Stimulated activated CD4-positive, alpha-beta T cell treated with anti-CD3 and anti-CD28 coated beads, Interleukin-2, amount 100 ng/mL, for 48 hours (primary cell): ENCODE measurements around the gene ZBTB7C.

ENCODE experiments used
- DNase-seq, 2 donors: peaks; one replicate each; pipeline ENCODE4 v3.0.0-alpha.2; 2020

The ZBTB7C gene

GRCh38 chr18:48074929-48075706 is 334.1 kb downstream of the ZBTB7C start:
- DNase-seq: no peak

GRCh38 chr18:48073211-48073930 is 335.8 kb downstream of the ZBTB7C start:
- DNase-seq: no peak

- no peak for DNase-seq
Observed at GRCh38 chr18:48072428-48073204, 336.6 kb downstream of the ZBTB7C start.

GRCh38 chr18:48068916-48069445 is 340.2 kb downstream of the ZBTB7C start:
- no peak for DNase-seq

- no peak for DNase-seq
Observed at GRCh38 chr18:48066225-48066652, 342.9 kb downstream of the ZBTB7C start.

GRCh38 chr18:48065601-48065995 is 343.6 kb downstream of the ZBTB7C start:
- no peak for DNase-seq

- DNase-seq: no peak
Observed at GRCh38 chr18:48064978-48065600, 344.1 kb downstream of the ZBTB7C start.

- no peak for DNase-seq
Observed at GRCh38 chr18:48061781-48062570, 347.2 kb downstream of the ZBTB7C start.

- no peak for DNase-seq
Observed at GRCh38 chr18:48060970-48061369, 348.2 kb downstream of the ZBTB7C start.

- no peak for DNase-seq
Observed at GRCh38 chr18:48060346-48060745, 348.8 kb downstream of the ZBTB7C start.

- DNase-seq: no peak
Observed at GRCh38 chr18:48059455-48060010, 349.6 kb downstream of the ZBTB7C start.

- DNase-seq: no peak
Observed at GRCh38 chr18:48058486-48058885, 350.7 kb downstream of the ZBTB7C start.

GRCh38 chr18:48057018-48057417 is 352.2 kb downstream of the ZBTB7C start:
- DNase-seq: no peak

- no peak for DNase-seq
Observed at GRCh38 chr18:48055351-48055750, 353.8 kb downstream of the ZBTB7C start.

GRCh38 chr18:48053881-48054816 is 355.0 kb downstream of the ZBTB7C start:
- no peak for DNase-seq

- no peak for DNase-seq
Observed at GRCh38 chr18:48052842-48053241, 356.3 kb downstream of the ZBTB7C start.

GRCh38 chr18:48051945-48052840 is 357.0 kb downstream of the ZBTB7C start:
- no peak for DNase-seq

GRCh38 chr18:48050176-48050575 is 359.0 kb downstream of the ZBTB7C start:
- no peak for DNase-seq

GRCh38 chr18:48049757-48050156 is 359.4 kb downstream of the ZBTB7C start:
- DNase-seq: no peak
